Retinal pigment epithelial cell (primary cell): Measurements from ENCODE around the gene MARK1.
"Not testable (repeated sequence)": the region's sequence is repeated elsewhere in the genome, so short reads cannot be mapped to it uniquely, and the experiment has no call there.

Source experiments
- DNase-seq: peaks from one replicate; pipeline ENCODE4 v3.0.0-alpha.2; 2010; ENCODE audit warnings: low read depth
- H3K4me3 ChIP-seq: 2 replicates; pipeline ENCODE4 v1.5.1; 2011; ENCODE audit warnings: mild to moderate bottlenecking, low read length, control low read depth, moderate library complexity
- CTCF ChIP-seq: conservative IDR thresholded peaks from 2 replicates; pipeline ENCODE4 v1.5.1; 2011; ENCODE audit warnings: low read depth, low read length, control low read depth, inconsistent platforms

The MARK1 gene

DNA sequence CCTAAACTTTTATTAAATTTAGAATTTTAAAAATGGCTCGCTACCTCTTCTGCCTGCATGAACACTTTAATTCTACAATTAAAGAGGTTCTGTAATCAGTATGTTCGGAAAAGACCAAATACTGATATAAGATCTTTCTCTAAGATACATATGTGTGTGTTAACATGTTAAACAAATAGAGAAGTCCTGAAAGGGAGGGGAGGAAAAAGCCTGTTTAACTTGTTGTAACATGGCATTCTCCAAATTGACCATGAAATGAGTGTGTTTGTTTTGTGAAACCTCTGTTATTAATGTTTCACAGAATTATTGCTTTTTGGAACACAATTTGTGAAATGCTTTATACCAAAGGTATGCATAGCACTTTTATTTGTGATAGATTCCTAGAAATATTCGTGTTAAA is 77.0 kb downstream of the MARK1 start:
- DNase-seq: no peak
- no peak for TF ChIP-seq CTCF

DNA sequence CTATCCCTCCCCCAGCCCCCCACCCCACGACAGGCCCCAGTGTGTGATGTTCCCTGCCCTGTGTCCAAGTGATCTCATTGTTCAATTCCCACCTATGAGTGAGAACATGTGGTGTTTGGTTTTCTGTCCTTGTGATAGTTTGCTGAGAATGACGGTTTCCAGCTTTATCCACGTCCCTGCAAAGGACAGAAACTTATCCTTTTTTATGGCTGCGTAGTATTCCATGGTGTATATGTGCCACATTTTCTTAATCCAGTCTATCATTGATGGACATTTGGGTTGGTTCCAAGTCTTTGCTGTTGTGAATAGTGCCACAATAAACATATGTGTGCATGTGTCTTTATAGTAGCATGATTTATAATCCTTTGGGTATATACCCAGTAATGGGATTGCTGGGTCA is 77.7 kb downstream of the MARK1 start:
- not testable (repeated sequence) for H3K4me3 ChIP-seq, DNase-seq

More for the DNA sequence above, 77.0 kb downstream of the MARK1 start:
- no peak overlapping the region for H3K4me3 ChIP-seq

- not testable (repeated sequence) for H3K4me3 ChIP-seq, DNase-seq
These were observed 83.2 kb downstream of the MARK1 start for GRCh38 chr1:220611100-220611499.

- no peak overlapping the region for H3K4me3 ChIP-seq
- no peak for DNase-seq
- TF ChIP-seq CTCF: no peak
These were observed 88.9 kb downstream of the MARK1 start for GRCh38 chr1:220616836-220617235.

- no peak overlapping the region for H3K4me3 ChIP-seq
- TF ChIP-seq CTCF: no peak
- DNase-seq: no peak
These were observed 100.5 kb downstream of the MARK1 start for GRCh38 chr1:220628431-220628830.

GRCh38 chr1:220631238-220631815 is 103.4 kb downstream of the MARK1 start:
- DNase-seq: no peak
- TF ChIP-seq CTCF: no peak
- no peak overlapping the region for H3K4me3 ChIP-seq

DNA sequence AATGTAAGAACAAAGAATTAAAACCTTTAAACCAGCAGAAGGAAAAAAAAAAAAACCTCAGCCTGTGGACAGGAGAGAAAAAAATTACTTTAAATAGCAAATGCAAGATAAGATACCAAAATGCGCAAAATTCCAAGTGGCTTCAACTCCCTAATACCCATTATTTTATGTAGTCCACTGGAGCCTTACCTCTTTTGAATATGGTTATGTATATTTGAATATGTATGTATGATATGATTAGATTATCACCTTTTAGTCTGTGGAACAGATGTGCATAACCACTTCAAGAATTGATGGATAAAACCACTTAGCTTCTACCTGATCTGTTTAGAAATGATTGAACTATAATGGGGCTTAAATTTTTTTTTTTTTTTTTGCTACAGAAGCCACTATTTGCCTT is 109.8 kb downstream of the MARK1 start:
- no peak for TF ChIP-seq CTCF
- H3K4me3 ChIP-seq: no peak overlapping the region
- DNase-seq: no peak

DNA sequence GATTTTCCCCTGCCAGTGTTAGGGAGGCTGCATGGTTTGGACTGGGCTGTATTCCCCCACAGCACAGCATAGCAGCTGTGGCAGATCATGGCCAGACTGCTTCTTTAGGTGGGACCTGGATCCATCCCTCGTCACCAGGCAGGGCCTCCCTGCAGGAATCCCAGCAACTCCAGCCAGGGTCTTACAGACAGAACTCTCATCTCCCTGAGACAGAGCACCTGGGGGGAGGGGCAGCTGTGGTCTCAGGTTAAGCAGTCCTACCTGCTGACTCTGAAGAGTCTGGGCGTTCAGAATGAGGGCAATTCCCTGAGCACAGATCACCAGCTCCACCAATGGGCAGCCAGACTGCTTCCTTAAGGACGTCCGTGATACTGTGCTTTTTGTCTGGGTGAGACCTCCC is 114.3 kb downstream of the MARK1 start:
- DNase-seq: no peak
- no peak overlapping the region for H3K4me3 ChIP-seq
- no peak for TF ChIP-seq CTCF
